ENCODE measurements around the gene BCAR1.

DNA sequence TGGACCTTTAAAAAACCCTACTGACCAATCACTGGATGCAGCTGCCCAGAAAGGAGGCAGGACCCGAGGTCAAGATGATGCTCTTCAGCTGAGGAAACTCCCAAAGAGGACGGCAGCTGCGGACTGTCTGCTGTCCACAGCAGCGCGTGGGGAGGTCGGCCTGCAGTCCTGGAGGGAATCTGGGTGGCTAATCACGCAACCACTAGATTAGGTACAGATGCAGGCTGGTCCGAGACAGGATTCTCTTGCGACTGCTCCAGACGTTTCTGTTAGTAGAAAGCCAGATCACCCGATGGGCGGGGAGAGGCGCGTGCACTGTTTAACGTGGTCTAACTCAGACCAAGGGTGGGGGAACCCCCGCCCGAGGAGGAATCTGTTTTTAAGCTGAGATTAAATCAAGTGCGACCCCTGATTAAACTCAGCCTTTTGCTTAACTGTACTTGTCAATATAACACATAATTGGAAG lies 53.3 kb downstream of the BCAR1 start:
- TF ChIP-seq POLR2A (IDR thresholded peaks at IDR 0.05; ENCODE audit: low read depth, low read length) (no peak), POU2F2 (IDR thresholded peaks at IDR 0.05; ENCODE audit: low read depth, low read length) (no peak), TAF1 (IDR thresholded peaks at IDR 0.05; ENCODE audit: low read depth, low read length) (no peak), POLR2AphosphoS5 (IDR thresholded peaks at IDR 0.05; ENCODE audit: low read depth, low read length) (no peak), SPI1 (IDR thresholded peaks at IDR 0.05; ENCODE audit: low read depth, low read length) (no peak), PAX5 (IDR thresholded peaks at IDR 0.05; ENCODE audit: insufficient read depth, low read length, severe bottlenecking) (no peak)
